ENCODE data around the gene ATN1. TPM values are rescaled to one million over a fixed set of nuclear protein-coding genes. Genes with fewer than 3 reads are reported as not detected.

Gene ATN1
- total and polyA plus RNA-seq, 11 donors, result 38.4 to 82.9 (median 65.6) TPM

GRCh38 chr12:6950811-6951540 lies 23.2 kb downstream of the ATN1 start, which contains the start of gene PTPN6:
TSS of gene PTPN6 (plus strand) at chr12:6951356. CDS start at chr12:6951513, 157 bp downstream.
- Histone ChIP-seq H3K27ac (peak within 1 kb of the TSS in 11 of 12 donors; percentile 8 to 97 (median 48)), H3K9me3 (no peaks in the 10 kb centered on the region), H3K27me3 (no peaks in the 10 kb centered on the region), H3K4me1 (peaks cover 0 to 78% (median 19%) of the 10 kb centered on the region in 12 donors), H3K4me3 (peak within 1 kb of the TSS in 10 of 12 donors; percentile 12 to 66 (median 43)), H3K36me3 (peaks cover 0 to 12% (median 9%) of the 10 kb centered on the region in 9 donors)
- DNase-seq (peak in 4 of 5 donors; percentile 69 to 90 (median 74)), ATAC-seq (peak in 3 of 4 donors; percentile 33 to 56 (median 38))
- intact Hi-C loops (cut with DNase I), result no loop called here
- no peak for TF ChIP-seq POLR2A (IDR thresholded peaks at IDR 0.05)
- no peak for TF ChIP-seq CTCF (IDR thresholded peaks at IDR 0.05)
- 71 to 81% (median 79%) methylated on average over 24 to 25 of the region's 25 CpGs for WGBS, 4 donors

GRCh38 chr12:6951551-6952120 lies 23.9 kb downstream of the ATN1 start:
- Histone ChIP-seq H3K27ac (peak overlapping the region in 11 of 12 donors; percentile 8 to 97 (median 48)), H3K27me3 (no peaks in the 10 kb centered on the region), H3K36me3 (peaks cover 0 to 19% (median 2%) of the 10 kb centered on the region in 9 donors), H3K4me1 (peaks cover 0 to 78% (median 14%) of the 10 kb centered on the region in 12 donors), H3K4me3 (peak overlapping the region in 10 of 12 donors; percentile 12 to 66 (median 43)), H3K9me3 (no peaks in the 10 kb centered on the region)
- no peak for TF ChIP-seq POLR2A (IDR thresholded peaks at IDR 0.05)
- TF ChIP-seq CTCF (IDR thresholded peaks at IDR 0.05), result no peak
- intact Hi-C loops (cut with DNase I), result no loop called here
- DNase-seq, result peak in 1 of 5 donors; percentile 7
- ATAC-seq, result no peak
- 82 to 92% (median 88%) methylated on average over 16 to 20 of the region's 20 CpGs for WGBS, 4 donors

- ATAC-seq (no peak), DNase-seq (peak in 2 of 5 donors; percentile 24 to 25)
- WGBS, 4 donors, result 63 to 70% (median 65%) methylated on average over 15 to 22 of the region's 22 CpGs
- no peak for TF ChIP-seq POLR2A (IDR thresholded peaks at IDR 0.05)
- TF ChIP-seq CTCF (IDR thresholded peaks at IDR 0.05), result no peak
- H3K4me3 ChIP-seq, result peak overlapping the region in 10 of 12 donors; percentile 11 to 66 (median 43)
- intact Hi-C loops (cut with DNase I), result no loop called here
- peaks cover 0 to 25% (median 0%) of the 10 kb centered on the region in 9 donors for H3K36me3 ChIP-seq
- no peaks in the 10 kb centered on the region for H3K9me3 ChIP-seq
- peak overlapping the region in 8 of 12 donors; percentile 8 to 97 (median 70) for H3K27ac ChIP-seq
- H3K27me3 ChIP-seq, result no peaks in the 10 kb centered on the region
- H3K4me1 ChIP-seq, result peaks cover 0 to 78% (median 12%) of the 10 kb centered on the region in 12 donors
Observed at GRCh38 chr12:6952121-6952862, 24.5 kb downstream of the ATN1 start.

Data from heart left ventricle (tissue), 16 donors.